OCI-LY3 (cell line): ENCODE results near the gene MED15.

Experiments
- H2AFZ ChIP-seq: fragments of 200-600, 300-600 bp; shearing (Covaris generic); 2 replicates; pipeline ENCODE4 v1.6.0; 2014; ENCODE audit warnings: antibody characterized with exemption, low read depth, low read length
- H3K27ac ChIP-seq: fragments of 200-600, 300-600 bp; sonication (generic); 2 replicates; pipeline ENCODE4 v1.5.1; 2014; ENCODE audit warnings: mild to moderate bottlenecking, low read length, moderate library complexity, mixed read lengths
- H3K27me3 ChIP-seq: fragments of 200-600, 300-600 bp; sonication (generic); 2 replicates; pipeline ENCODE4 v1.6.1; 2014; ENCODE audit warnings: low read depth, low read length, mixed read lengths
- H3K36me3 ChIP-seq: fragments of 200-600, 300-600 bp; sonication (generic); replicated peaks from 2 replicates; pipeline ENCODE3; 2014; ENCODE audit warnings: low read depth, low read length, mixed read lengths
- H3K4me1 ChIP-seq: fragments of 300-600, 200-600 bp; sonication (generic); 2 replicates; pipeline ENCODE4 v1.6.1; 2014; ENCODE audit warnings: low read length, mixed read lengths
- H3K4me2 ChIP-seq: fragments of 200-600, 300-600 bp; sonication (generic); 2 replicates; pipeline ENCODE4 v1.6.1; 2014; ENCODE audit warnings: low read length, mixed read lengths
- H3K4me3 ChIP-seq: fragments of 300-600, 200-600 bp; sonication (generic); 2 replicates; pipeline ENCODE4 v1.5.1; 2014; ENCODE audit warnings: antibody characterized with exemption, mild to moderate bottlenecking, low read length, moderate library complexity
- H3K79me2 ChIP-seq: fragments of 300-600, 200-600 bp; shearing (Covaris generic); 2 replicates; pipeline ENCODE4 v1.6.1; 2014; ENCODE audit warnings: mild to moderate bottlenecking, low read length, mixed read lengths
- H3K9ac ChIP-seq: fragments of 300-600, 200-600 bp; shearing (Covaris generic); 2 replicates; pipeline ENCODE4 v1.6.0; 2014; ENCODE audit warnings: mild to moderate bottlenecking, low read length, moderate library complexity
- H3K9me3 ChIP-seq: fragments of 200-600, 300-600 bp; shearing (Covaris generic); 2 replicates; pipeline ENCODE4 v1.6.1; 2014; ENCODE audit warnings: low read length, mixed read lengths; ENCODE audit not compliant: insufficient read depth
- H4K20me1 ChIP-seq: fragments of 200-600, 300-600 bp; sonication (generic); 2 replicates; pipeline ENCODE4 v1.6.1; 2016; ENCODE audit warnings: low read length, mixed read lengths; ENCODE audit not compliant: insufficient read depth
- EZH2phosphoT487 ChIP-seq: fragments of 200-600 bp; shearing (Covaris generic); IDR thresholded peaks from 2 replicates; pipeline ENCODE4 v1.6.1; 2018; ENCODE audit warnings: antibody characterized with exemption, mixed run types, low read depth
- TF ChIP-seq, protein P1 (sequence below): fragments of 200-600, 300-600 bp; sonication (generic); IDR thresholded peaks from 2 replicates; pipeline ENCODE4 v1.5.1; 2014; ENCODE audit warnings: antibody characterized with exemption, low read length, low read depth

The MED15 gene

GRCh38 chr22:20626811-20627210 is 119.4 kb downstream of the MED15 start:
- no peaks in the 10 kb centered on the region for H3K36me3 ChIP-seq
- H3K79me2 ChIP-seq: no peaks in the 10 kb centered on the region
- no peak for TF ChIP-seq EZH2phosphoT487
- no peak overlapping the region for H3K4me3 ChIP-seq
- no peak overlapping the region for H3K27ac ChIP-seq
- no peak overlapping the region for H2AFZ ChIP-seq
- H3K4me1 ChIP-seq: peaks cover 29% of the 10 kb centered on the region
- H4K20me1 ChIP-seq: peaks cover 45% of the 10 kb centered on the region
- no peak overlapping the region for H3K4me2 ChIP-seq
- no peaks in the 10 kb centered on the region for H3K9me3 ChIP-seq
- peaks cover 82% of the 10 kb centered on the region for H3K27me3 ChIP-seq
- H3K9ac ChIP-seq: no peak overlapping the region

GRCh38 chr22:20627432-20627831 is 120.0 kb downstream of the MED15 start:
- Histone ChIP-seq H3K9ac (no peak overlapping the region), H3K27me3 (peaks cover 84% of the 10 kb centered on the region), H3K4me3 (no peak overlapping the region), H3K27ac (no peak overlapping the region), H3K9me3 (no peaks in the 10 kb centered on the region), H2AFZ (no peak overlapping the region), H4K20me1 (peaks cover 46% of the 10 kb centered on the region), H3K4me2 (no peak overlapping the region), H3K79me2 (no peaks in the 10 kb centered on the region), H3K36me3 (no peaks in the 10 kb centered on the region), H3K4me1 (peaks cover 29% of the 10 kb centered on the region)
- no peak for TF ChIP-seq EZH2phosphoT487
- TF ChIP-seq, protein P1, sequence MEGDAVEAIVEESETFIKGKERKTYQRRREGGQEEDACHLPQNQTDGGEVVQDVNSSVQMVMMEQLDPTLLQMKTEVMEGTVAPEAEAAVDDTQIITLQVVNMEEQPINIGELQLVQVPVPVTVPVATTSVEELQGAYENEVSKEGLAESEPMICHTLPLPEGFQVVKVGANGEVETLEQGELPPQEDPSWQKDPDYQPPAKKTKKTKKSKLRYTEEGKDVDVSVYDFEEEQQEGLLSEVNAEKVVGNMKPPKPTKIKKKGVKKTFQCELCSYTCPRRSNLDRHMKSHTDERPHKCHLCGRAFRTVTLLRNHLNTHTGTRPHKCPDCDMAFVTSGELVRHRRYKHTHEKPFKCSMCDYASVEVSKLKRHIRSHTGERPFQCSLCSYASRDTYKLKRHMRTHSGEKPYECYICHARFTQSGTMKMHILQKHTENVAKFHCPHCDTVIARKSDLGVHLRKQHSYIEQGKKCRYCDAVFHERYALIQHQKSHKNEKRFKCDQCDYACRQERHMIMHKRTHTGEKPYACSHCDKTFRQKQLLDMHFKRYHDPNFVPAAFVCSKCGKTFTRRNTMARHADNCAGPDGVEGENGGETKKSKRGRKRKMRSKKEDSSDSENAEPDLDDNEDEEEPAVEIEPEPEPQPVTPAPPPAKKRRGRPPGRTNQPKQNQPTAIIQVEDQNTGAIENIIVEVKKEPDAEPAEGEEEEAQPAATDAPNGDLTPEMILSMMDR: no peak

GRCh38 chr22:20628081-20628939 is 120.9 kb downstream of the MED15 start:
- Histone ChIP-seq H3K4me2 (no peak overlapping the region), H3K9me3 (no peaks in the 10 kb centered on the region), H3K4me1 (peaks cover 29% of the 10 kb centered on the region), H3K4me3 (no peak overlapping the region), H3K36me3 (no peaks in the 10 kb centered on the region), H2AFZ (no peak overlapping the region), H3K79me2 (no peaks in the 10 kb centered on the region), H3K9ac (no peak overlapping the region), H3K27ac (no peak overlapping the region), H4K20me1 (peaks cover 44% of the 10 kb centered on the region), H3K27me3 (peaks cover 85% of the 10 kb centered on the region)
- TF ChIP-seq EZH2phosphoT487: no peak
- TF ChIP-seq, protein P1: no peak

GRCh38 chr22:20629401-20629800 is 122.0 kb downstream of the MED15 start:
- peaks cover 39% of the 10 kb centered on the region for H4K20me1 ChIP-seq
- H3K79me2 ChIP-seq: no peaks in the 10 kb centered on the region
- peaks cover 18% of the 10 kb centered on the region for H3K4me1 ChIP-seq
- H3K9ac ChIP-seq: no peak overlapping the region
- no peaks in the 10 kb centered on the region for H3K36me3 ChIP-seq
- H3K9me3 ChIP-seq: no peaks in the 10 kb centered on the region
- no peak for TF ChIP-seq EZH2phosphoT487
- TF ChIP-seq, protein P1: no peak
- no peak overlapping the region for H3K4me3 ChIP-seq
- H2AFZ ChIP-seq: no peak overlapping the region
- no peak overlapping the region for H3K4me2 ChIP-seq
- H3K27me3 ChIP-seq: peaks cover 86% of the 10 kb centered on the region
- no peak overlapping the region for H3K27ac ChIP-seq
